Measurements from ENCODE around the gene LLGL1.

DNA sequence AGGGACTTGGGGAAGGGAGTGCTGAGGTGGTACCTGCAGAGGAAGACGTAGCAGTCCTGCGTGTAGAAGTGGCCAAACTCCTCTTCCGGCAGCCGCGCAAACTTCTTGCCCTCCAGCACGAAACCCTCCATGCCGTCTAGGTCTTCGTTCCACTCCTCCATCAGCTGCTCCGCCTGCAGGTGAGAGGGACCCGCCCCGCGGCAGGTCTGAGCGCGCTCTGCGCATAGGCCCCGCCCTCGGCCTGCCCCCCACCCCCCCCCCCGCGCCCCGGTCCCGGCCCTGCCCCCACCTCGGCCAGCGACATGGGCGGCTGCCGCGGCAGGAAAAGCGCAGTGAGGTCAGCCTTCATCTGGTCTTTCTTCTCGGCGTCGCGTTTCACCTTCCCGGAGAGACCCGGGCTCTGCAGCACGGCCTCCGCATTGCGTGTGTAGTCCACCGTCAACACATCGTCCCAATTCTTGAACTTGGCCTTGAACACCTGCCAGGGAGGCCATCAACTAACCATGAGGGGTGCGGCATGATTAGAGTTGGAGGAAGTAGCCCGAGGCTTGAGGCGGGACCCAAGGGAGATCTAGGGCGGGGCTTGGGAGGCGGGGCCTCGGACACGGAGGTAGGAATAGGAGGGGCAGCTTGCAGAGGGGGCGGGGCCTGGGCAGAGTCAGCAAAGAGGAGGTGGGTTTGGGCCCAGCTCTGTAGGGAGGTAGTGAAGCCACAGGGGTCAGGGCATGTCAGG lies 21.6 kb downstream of the LLGL1 start:
- TF ChIP-seq, protein P1, sequence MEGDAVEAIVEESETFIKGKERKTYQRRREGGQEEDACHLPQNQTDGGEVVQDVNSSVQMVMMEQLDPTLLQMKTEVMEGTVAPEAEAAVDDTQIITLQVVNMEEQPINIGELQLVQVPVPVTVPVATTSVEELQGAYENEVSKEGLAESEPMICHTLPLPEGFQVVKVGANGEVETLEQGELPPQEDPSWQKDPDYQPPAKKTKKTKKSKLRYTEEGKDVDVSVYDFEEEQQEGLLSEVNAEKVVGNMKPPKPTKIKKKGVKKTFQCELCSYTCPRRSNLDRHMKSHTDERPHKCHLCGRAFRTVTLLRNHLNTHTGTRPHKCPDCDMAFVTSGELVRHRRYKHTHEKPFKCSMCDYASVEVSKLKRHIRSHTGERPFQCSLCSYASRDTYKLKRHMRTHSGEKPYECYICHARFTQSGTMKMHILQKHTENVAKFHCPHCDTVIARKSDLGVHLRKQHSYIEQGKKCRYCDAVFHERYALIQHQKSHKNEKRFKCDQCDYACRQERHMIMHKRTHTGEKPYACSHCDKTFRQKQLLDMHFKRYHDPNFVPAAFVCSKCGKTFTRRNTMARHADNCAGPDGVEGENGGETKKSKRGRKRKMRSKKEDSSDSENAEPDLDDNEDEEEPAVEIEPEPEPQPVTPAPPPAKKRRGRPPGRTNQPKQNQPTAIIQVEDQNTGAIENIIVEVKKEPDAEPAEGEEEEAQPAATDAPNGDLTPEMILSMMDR (IDR thresholded peaks at IDR 0.05) = no peak
- no peak for TF ChIP-seq POLR2A (IDR thresholded peaks at IDR 0.05)
